GM19468 (cell line): ENCODE results near the gene DCLK1.

Experiments
- ATAC-seq: cut with Tn5 transposase; IDR thresholded peaks from one replicate; pipeline ENCODE4 v1.9.1; 2021; ENCODE audit warnings: mild to moderate bottlenecking, moderate library complexity, moderate number of reproducible peaks; ENCODE audit not compliant: unreplicated experiment; ENCODE audit errors: extremely low read depth

DCLK1 gene

DNA sequence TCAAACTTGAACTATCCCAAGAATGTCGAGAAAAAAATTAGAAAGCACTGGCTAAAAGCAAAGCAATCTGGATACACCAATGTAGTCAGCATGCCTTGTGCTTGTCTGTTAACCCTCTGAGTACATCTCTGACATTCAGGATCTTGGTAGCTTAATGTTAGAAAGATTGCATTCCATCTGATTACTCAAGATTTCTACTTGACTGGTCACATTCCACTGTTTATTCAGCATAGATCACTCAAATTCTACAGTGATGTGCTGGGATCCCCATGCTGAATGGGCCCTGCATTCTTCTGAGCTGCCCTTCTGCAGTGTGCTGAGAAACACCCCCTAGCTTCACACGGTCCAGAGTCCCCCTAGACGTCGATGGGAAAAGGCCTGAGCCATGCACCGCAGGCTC, 359.3 kb downstream of the DCLK1 start:
- ATAC-seq = no peak

DNA sequence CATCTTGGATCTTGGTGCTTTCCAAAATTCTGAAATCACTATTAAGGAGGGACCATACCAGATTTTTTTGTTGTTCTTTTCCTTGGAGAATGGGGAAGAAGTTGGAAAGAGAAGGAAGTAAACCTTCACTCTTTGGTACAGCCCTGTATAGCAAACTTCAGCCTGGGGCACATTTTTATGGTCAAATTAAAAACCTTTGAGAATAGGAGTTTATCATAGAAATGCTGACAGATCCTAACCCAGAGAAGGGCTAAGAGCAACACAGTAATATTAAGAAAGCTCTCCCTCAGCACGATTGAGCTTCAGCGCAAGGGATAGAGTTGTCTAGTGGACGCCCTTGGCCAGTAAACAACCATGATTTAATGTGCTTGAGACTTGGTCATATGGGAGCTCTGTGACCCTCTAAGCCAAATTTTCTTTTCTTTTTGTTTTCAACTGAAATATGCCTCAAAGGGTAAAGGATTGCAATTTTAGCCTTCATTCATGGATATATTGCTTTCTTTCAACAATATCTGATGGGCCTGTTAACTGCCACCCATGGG, 360.4 kb downstream of the DCLK1 start:
- no peak for ATAC-seq

DNA sequence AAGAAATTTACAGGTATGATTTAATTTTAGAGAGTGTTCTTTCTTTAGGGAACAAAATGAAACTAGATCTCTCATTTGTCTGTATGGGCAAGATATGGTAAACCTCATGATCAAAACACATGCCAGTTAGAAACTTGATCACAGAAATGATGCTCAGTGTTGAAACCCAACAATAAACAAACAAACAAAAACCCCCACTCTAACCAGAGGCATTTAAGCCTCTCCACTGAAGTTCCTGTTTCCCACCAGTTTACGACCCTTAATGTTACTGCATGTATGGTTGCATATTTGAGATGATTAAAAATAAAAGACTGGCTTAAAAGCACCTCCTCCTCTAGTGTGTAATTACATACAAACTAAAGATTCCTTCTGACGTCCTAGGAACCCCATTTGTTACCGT, 361.4 kb downstream of the DCLK1 start:
- ATAC-seq = no peak

DNA sequence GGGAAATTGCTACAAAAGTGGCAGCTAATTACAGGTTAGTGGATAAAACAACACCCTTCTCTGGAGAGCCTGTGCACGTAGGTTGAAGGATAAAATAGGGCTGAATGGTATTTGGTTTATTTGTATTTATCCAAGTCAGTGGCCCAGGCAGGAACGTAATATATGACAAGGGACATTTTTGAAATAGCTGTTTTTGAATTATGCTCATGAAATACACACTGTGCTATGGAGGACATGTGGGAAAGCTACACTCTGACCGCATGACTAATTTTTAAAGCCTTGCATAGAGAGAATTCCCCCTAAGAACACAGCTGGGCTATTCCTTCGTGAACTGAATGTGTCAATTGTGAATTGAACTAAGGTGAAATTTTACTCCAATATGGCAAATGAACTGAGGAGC, 362.6 kb downstream of the DCLK1 start:
- no peak for ATAC-seq

DNA sequence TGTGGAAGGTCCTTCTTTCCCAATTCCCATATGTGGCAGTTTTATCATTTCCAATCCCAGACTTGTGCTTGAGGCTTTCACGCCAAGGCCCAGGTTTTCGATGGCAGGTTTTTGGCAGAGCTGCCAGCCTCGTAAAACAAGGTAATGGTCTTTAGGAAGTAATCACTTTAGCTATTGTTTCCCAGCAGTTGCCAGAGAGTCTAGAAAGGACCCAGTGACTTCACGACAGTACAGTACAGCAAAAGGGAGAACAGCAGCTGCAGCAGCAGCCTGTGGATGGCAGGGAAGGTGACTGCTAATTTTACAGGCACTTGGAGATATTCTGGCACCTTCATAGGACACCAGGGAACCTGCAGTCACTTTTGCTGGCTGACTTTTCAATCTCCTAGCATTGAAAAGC, 363.1 kb downstream of the DCLK1 start:
- no peak for ATAC-seq

DNA sequence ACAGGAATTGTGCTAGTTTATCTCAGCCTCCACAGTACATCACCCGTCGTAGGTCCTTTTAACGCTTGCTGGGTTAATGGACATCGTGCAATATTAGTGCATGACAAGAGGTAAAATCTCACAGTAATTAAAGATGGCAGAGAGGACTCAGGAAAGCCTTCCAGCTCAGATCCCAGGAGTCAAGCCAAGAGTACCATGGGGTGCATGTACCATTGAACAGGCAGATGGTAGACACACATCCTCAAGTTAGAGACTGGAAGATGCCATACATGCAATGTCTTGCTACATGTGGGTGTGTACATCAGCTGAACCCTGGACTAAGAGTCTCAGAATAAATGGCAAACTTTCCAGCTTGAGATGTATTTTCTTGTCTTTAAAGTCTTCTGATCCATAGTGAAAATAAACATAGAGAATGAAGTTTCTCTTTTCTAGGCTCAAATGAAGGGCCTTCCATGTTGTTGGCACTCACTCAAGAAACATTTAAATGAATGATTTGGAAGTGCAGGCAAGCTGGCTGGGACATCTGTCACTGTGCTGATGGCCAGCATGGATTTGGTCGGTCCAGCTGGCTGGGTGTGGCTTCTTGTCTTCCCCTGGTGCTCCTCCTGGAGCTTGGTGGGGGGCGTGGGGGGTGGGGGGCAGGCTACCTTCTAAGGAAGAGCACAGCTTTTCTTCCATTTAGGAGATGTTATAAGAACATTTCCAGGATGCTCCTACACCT, 363.8 kb downstream of the DCLK1 start:
- ATAC-seq = no peak

DNA sequence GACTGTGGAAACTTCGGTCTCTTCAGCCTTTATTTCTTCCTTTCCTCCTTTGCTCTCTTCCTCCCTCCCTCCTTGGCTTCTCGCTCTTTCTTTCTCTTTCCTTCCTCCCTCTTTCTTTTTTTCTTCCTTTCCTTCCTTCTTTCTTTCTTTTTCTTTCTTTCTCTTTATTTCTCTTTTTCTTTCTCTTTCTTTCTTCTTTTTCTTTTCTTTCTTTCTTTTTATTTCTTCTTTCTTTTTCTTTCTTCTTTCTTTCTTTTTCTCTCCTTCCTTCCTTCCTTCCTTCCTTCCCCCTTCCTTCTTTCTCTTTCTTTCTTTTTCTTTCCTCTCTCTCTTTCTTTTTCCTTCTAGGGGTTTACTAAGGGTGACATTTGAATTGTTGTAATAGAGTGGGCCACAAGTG, 364.5 kb downstream of the DCLK1 start:
- ATAC-seq = no peak

DNA sequence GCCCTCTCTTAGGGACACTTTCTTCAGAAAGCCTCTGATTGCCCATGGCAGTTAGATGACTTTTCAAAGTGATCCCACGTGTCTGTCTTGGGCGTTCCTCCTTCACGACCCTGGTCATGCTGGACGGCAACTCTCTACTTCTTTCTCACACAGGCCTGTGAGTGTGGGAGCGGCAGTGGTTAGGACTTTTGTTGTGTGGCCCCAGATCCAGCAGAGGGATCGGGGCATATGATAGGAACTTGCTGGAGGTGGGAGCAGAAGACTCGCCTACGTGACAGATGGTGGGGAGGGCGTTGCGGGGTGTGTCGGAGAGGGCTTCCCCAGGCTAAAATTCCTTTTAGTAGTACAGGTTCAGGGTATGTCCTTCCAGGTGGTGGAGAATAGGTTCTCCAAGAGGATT, 365.2 kb downstream of the DCLK1 start:
- ATAC-seq = no peak

DNA sequence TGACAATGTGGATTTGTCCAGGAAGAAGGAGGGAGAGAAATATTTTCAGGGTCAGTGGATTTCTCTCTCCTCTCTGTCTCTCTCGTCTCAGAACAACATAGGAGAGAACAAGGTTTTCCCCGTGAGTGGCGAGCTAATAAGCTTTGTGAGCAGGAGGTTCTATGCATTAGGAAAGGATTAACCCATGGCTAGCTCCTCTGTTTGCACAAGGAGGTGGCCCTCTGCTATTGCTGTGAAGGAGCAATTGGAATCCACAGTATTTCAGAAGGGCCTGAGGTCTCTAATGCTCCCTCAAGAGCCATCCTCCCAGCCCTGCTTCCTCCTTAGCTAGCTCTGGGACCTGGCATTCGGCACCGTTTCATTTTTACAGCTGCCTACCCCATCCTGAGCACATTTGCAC, 365.8 kb downstream of the DCLK1 start:
- no peak for ATAC-seq

DNA sequence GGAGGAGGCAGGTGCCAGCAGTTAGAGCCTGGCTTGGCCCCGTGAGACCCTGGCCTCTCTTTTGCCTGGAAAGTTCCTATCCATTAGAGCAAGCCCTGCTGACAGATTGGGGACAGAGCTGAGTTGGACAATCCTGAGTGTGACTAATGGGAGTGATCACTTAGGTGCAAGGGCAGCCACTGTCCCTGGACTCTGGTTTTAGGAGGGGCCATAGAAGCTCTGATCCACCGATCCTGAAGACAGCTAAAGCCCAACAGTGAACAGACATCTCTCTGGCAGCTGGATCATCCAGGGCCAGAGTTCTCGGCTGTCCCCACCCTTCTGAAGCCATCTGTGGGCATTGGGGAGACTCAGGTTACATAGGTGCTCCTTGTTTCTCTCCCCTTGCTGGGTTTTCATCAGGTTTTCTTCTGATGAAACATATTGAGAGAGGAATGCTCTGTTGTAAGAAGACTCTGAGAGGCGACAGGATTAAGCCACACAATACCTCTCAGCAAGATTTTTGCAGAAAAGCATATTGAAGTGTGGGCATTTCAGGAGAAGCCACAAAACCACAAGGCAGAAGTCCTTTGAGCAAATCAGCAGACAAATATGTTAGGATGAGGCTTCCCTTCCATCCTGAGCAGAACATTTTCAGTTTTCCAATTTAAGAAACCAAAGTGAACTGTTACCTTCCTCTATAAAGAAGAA, 366.7 kb downstream of the DCLK1 start:
- no peak for ATAC-seq

DNA sequence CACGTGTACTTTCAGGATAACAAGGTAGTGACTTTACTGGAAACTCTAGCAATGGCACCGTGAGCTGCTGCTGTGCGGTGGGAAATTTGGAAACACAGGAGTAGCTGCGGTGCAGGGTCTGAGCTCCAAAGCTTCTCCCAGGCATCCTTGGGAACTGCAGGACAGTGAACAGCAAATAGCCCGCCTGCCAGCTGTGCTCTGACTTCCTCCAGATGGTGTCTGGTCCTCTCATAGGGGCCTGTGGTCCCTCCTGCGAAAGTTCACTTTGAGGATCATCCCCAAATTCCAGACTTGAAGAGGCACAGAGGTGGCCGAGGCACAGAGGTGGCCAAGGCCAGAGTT, 367.4 kb downstream of the DCLK1 start:
- no peak for ATAC-seq

DNA sequence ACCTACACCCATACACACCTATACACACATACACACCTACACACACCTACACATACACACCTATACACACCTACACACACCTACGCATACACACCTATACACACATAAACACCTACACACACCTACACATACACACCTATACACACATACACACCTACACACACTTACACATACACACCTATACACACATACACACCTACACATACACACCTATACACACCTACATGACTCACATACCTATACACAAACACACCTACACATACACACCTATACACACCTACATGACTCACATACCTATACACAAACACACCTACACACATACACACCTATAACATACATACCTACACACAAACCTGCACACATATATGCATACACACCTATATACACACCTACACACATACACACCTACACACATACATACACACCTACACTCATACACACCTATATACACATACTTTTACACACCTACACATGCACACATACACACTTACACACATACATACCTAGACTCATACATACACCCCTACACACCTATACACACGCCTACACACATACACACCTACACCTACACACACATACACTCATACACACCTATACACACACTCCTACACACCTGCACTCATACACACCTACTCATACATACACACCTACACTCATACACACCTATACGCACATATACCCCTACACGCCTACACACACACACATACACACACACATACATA, 368.0 kb downstream of the DCLK1 start:
- ATAC-seq = no peak

DNA sequence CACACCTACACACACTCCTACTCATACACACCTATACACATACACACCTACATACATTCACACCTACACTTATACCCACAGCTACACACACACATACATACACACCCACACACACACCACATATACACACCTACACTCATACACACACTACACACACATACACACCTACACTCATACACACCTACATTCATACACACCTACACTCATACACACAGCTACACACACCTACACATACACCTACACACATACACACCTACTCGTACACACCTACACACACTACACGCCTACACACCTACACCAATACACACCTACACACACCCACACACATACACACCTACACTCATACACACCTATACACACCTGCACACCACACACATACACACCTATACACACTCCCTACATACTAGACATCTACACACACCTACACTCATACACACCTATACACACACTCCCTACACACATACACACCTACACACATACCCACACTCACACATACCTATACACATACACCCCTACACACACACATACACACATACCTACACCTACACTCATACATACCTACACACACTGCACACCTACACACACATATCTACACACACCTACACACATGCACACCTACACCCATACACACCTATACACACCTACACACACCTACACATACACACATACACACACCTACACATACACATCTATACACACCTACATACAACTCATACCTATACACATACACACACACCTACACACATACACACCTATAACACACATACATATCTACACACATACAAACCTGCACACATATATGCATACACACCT, 369.5 kb downstream of the DCLK1 start:
- no peak for ATAC-seq

DNA sequence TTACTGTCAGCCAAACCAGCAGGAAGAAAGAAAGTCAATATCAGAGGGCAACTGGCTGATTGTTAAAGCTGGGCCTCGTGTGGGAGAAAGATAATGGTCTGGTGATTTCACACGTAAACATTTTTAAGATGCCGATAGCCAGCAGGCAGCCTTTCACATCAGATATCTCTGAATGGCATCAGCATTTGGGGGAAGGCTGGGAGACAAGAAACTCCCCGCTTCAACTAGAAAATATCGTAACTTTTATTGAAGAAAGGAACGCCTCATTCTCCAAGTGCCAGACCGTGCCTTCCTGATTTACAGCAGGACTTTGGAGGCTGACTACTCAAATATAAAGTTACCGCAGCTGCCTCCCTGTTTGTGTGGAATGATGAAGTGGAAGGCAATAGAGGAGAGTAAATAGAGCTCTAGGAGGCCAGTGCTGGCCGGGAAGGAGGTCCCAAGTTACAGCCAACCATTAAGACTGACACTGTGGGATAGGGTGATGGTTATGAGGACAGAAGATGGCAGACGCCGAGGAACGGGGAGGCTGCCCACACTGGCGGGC, 370.4 kb downstream of the DCLK1 start:
- ATAC-seq = no peak

DNA sequence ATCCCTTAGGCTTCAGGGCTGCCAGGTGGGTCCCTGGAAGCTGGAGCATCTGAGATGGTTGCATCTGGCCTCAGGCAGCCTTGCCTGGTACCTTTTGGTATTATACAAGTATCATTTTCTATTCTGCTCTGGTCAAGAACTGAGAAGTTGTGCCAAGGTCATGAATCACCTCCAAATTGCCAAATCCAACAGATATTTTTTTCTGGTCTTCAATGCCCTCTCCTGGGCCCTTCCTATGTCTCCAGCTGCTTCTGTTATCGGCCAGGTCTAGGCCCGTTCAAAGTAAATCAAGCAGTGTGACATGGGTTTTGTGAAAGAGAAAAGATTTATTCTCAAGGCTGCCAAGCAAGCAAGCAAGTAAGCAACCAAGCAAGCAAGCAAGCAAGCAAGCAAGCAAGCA, 383.6 kb downstream of the DCLK1 start:
- no peak for ATAC-seq

DNA sequence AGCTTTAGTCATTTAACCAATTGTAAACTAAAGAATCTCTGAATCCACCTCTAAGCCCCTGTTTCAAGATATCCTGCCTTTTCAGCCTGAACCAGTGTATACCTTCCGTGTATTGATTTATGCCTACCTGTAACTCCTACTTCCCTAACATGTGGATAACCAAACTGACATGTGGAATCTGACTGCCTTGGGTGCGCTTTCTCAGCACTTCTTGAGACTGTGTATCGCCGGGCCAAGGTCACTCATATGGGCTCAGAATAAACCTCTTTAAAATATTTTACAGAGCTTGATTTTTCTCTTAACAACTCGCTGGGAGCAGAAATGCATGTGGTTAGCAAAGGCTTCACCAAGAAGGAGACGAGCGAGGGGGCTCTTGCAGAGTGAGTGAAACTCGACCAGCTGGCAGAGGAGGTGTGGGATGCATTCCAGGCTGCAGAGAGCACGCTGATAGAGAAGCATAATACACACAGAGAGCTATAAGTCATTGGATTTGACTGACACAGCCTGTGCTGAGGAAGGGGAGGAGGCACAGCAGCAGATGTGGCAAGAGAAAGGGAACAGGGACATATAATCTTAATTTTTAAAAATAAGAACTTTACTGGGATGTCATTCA, 386.5 kb downstream of the DCLK1 start:
- no peak for ATAC-seq

DNA sequence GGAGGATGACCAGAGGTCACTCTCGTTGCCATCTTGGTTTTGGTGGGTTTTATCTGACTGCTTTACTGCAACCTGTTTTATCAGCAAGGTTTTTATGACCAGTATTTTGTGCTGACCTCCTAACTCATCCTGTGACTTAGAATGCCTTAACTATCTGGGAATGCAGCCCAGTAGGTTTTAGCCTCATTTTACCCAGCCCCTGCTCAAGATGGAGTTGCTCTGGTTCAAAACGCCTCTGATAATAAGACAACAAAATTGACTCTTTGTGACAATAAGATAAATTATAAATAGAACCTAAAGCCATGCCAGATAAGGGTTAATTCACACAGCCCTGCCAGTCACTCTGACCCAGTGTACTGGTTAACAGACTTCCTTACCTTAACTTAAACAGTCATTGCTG, 387.0 kb downstream of the DCLK1 start:
- ATAC-seq = no peak

DNA sequence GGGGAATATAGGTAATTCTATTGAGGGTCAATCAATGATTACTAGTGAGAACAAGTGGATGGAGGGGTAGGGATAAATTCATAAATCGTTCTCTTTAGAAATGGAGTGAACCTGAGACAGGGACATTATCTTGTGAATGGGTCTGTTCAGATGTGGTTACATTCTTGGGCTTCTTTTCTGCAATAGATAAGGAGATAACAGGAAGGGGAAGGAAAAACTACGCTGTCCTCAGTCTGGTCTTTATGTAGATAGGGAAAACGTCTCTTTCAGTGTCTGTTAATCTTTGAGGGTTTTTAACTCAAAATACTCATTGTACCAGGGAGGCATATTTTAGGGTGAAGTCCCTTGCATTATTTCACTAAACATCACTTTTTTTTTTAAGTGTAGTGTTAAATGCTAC, 388.0 kb downstream of the DCLK1 start:
- ATAC-seq = no peak

DNA sequence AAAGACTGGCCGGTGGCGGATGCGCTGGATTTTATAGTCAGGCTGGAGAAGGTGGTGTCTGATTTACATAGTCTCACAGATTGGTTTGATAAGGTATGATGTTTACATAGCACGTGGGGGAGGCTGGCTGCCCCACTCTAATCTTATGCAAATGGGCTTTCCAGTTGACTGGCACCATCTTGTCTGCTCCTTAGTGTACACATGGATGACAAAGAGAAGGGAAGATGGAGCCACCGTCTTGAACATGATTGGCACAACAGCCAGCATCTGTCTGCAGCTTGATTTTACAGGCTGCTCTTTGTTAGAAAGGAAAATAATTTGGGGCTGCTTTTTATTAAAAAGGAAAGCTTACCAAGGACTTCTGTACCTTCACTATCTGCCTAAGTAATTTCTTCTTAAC, 389.5 kb downstream of the DCLK1 start:
- no peak for ATAC-seq

DNA sequence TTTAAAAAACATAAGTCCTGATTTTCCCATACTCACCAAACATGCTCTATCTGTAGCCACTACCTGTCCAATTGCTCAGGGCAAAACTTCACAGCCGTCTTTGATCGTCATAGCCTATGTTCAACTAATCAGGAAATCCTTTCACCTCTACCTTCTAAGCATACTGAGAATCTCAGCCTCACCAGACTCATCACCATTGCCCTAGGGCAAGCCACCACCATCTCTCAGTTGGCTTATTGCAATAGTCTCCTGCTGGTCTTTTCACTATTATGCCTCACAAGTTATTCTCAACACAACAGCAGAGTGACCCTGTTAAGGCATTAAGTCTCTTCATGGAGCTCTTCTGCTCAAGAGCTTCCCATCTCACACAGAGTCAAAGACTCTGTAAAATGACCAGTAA, 394.3 kb downstream of the DCLK1 start:
- no peak for ATAC-seq
